Measurements from ENCODE around the gene TGM1. TPM values are rescaled to one million over a fixed set of nuclear protein-coding genes. Genes with fewer than 3 reads are reported as not detected.

Gene TGM1
- total and polyA plus RNA-seq, 10 of the 15 experiments (the other 5 are each of a cell fraction or from before 2014, with no cell fraction given): 0.05 to 5.9 (median 1.8) TPM

DNA sequence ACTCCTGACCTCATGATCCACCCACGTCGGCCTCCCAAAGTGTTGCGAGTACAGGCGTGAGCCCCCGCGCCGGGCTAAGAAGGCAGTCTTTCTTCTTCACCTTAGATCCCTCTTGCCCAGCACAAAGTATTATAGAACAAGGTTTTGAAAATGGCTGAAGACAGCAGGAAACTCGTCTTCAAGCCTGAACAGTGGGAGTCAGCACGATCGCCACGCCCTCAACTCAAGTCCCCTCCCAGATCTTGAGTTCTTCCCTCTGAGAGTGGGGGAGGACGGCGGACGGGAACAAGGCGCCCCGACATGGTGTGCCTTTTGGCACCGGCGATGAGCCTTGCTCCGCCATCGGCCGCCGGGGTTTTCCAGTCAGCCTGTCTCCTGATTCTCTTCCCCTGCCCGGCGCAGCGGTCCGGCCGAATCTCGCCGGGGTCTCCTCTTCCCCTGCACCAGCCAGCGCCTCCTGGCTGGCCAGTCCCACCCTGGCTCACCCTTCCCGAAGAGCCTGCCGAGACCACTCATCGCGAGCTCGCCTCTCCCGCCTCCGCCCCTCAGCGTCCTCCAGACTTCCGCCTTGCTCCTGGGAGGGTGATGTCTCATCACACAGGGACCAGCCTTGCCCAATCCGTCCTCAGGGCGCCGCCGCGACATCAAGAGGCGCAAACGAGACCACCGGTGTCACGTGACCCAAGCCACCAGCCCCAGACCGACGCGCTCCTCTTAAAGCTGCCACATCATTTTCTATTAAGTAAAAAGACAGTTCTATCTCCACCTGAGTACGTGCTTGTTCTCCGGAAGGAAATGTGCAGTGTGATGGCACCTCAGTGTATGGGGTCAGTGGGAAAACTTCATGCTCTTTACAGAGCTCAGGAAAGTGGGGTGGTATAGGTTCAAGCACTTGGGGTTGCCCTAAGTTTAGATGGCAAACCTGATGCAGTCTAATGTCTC lies 49.8 kb downstream of the TGM1 start, which contains the start of gene CHMP4A (continued):
- TF ChIP-seq, protein P1, sequence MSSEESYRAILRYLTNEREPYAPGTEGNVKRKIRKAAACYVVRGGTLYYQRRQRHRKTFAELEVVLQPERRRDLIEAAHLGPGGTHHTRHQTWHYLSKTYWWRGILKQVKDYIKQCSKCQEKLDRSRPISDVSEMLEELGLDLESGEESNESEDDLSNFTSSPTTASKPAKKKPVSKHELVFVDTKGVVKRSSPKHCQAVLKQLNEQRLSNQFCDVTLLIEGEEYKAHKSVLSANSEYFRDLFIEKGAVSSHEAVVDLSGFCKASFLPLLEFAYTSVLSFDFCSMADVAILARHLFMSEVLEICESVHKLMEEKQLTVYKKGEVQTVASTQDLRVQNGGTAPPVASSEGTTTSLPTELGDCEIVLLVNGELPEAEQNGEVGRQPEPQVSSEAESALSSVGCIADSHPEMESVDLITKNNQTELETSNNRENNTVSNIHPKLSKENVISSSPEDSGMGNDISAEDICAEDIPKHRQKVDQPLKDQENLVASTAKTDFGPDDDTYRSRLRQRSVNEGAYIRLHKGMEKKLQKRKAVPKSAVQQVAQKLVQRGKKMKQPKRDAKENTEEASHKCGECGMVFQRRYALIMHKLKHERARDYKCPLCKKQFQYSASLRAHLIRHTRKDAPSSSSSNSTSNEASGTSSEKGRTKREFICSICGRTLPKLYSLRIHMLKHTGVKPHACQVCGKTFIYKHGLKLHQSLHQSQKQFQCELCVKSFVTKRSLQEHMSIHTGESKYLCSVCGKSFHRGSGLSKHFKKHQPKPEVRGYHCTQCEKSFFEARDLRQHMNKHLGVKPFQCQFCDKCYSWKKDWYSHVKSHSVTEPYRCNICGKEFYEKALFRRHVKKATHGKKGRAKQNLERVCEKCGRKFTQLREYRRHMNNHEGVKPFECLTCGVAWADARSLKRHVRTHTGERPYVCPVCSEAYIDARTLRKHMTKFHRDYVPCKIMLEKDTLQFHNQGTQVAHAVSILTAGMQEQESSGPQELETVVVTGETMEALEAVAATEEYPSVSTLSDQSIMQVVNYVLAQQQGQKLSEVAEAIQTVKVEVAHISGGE (CRISPR knock-in tag; IDR thresholded peaks at IDR 0.05): peak; percentile 72
- peak; percentile 78 for TF ChIP-seq HCFC1 (IDR thresholded peaks at IDR 0.05; ENCODE audit: low read length)
- no peak for TF ChIP-seq RBBP5 (conservative IDR thresholded peaks at IDR 0.05)
- TF ChIP-seq, protein P2, sequence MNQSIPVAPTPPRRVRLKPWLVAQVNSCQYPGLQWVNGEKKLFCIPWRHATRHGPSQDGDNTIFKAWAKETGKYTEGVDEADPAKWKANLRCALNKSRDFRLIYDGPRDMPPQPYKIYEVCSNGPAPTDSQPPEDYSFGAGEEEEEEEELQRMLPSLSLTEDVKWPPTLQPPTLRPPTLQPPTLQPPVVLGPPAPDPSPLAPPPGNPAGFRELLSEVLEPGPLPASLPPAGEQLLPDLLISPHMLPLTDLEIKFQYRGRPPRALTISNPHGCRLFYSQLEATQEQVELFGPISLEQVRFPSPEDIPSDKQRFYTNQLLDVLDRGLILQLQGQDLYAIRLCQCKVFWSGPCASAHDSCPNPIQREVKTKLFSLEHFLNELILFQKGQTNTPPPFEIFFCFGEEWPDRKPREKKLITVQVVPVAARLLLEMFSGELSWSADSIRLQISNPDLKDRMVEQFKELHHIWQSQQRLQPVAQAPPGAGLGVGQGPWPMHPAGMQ (IDR thresholded peaks at IDR 0.05; ENCODE audit: borderline replicate concordance): no peak
- TF ChIP-seq CHD1 (IDR thresholded peaks at IDR 0.05; ENCODE audit: low read depth, low read length): no peak
- 0 out of 2 replicates have a peak, but pooled peaks have one; percentile 60 for TF ChIP-seq CBX5 (IDR thresholded peaks at IDR 0.05; ENCODE audit: low read depth)
- TF ChIP-seq BHLHE40 (IDR thresholded peaks at IDR 0.05; ENCODE audit: borderline replicate concordance in 1 of 2, low read depth in 2 of 2, low read length in 1 of 2): peak; percentile 95 to 98
- TF ChIP-seq, protein P3, sequence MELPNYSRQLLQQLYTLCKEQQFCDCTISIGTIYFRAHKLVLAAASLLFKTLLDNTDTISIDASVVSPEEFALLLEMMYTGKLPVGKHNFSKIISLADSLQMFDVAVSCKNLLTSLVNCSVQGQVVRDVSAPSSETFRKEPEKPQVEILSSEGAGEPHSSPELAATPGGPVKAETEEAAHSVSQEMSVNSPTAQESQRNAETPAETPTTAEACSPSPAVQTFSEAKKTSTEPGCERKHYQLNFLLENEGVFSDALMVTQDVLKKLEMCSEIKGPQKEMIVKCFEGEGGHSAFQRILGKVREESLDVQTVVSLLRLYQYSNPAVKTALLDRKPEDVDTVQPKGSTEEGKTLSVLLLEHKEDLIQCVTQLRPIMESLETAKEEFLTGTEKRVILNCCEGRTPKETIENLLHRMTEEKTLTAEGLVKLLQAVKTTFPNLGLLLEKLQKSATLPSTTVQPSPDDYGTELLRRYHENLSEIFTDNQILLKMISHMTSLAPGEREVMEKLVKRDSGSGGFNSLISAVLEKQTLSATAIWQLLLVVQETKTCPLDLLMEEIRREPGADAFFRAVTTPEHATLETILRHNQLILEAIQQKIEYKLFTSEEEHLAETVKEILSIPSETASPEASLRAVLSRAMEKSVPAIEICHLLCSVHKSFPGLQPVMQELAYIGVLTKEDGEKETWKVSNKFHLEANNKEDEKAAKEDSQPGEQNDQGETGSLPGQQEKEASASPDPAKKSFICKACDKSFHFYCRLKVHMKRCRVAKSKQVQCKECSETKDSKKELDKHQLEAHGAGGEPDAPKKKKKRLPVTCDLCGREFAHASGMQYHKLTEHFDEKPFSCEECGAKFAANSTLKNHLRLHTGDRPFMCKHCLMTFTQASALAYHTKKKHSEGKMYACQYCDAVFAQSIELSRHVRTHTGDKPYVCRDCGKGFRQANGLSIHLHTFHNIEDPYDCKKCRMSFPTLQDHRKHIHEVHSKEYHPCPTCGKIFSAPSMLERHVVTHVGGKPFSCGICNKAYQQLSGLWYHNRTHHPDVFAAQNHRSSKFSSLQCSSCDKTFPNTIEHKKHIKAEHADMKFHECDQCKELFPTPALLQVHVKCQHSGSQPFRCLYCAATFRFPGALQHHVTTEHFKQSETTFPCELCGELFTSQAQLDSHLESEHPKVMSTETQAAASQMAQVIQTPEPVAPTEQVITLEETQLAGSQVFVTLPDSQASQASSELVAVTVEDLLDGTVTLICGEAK (IDR thresholded peaks at IDR 0.05; ENCODE audit: borderline replicate concordance): peak; percentile 50; the same call in 1 of the 2 replicates
- TF ChIP-seq, protein P4, sequence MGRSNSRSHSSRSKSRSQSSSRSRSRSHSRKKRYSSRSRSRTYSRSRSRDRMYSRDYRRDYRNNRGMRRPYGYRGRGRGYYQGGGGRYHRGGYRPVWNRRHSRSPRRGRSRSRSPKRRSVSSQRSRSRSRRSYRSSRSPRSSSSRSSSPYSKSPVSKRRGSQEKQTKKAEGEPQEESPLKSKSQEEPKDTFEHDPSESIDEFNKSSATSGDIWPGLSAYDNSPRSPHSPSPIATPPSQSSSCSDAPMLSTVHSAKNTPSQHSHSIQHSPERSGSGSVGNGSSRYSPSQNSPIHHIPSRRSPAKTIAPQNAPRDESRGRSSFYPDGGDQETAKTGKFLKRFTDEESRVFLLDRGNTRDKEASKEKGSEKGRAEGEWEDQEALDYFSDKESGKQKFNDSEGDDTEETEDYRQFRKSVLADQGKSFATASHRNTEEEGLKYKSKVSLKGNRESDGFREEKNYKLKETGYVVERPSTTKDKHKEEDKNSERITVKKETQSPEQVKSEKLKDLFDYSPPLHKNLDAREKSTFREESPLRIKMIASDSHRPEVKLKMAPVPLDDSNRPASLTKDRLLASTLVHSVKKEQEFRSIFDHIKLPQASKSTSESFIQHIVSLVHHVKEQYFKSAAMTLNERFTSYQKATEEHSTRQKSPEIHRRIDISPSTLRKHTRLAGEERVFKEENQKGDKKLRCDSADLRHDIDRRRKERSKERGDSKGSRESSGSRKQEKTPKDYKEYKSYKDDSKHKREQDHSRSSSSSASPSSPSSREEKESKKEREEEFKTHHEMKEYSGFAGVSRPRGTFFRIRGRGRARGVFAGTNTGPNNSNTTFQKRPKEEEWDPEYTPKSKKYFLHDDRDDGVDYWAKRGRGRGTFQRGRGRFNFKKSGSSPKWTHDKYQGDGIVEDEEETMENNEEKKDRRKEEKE (IDR thresholded peaks at IDR 0.05): no peak
- TF ChIP-seq SMAD5 (IDR thresholded peaks at IDR 0.05; ENCODE audit: low read depth): 0 out of 2 replicates have a peak, but pooled peaks have one; percentile 79
- no peak for TF ChIP-seq GABPA (IDR thresholded peaks at IDR 0.05; ENCODE audit: low read depth)
- TF ChIP-seq SRF (IDR thresholded peaks at IDR 0.05; ENCODE audit: low read depth in 2 of 2, low read length in 2 of 2): peak in 1 of 2 experiments; percentile 75; a peak in 1 of 4 replicates
- TF ChIP-seq NFYA (IDR thresholded peaks at IDR 0.05; ENCODE audit: borderline replicate concordance, low read depth, low read length): no peak
- TF ChIP-seq BMI1 (IDR thresholded peaks at IDR 0.05; ENCODE audit: borderline replicate concordance): no peak
- TF ChIP-seq ZNF207 (IDR thresholded peaks at IDR 0.05; ENCODE audit: borderline replicate concordance): peak; percentile 77; the same call in 1 of the 2 replicates
